ENCODE data around the gene RGN.
"Not testable (repeated sequence)": the region's sequence is repeated elsewhere in the genome, so short reads cannot be mapped to it uniquely, and the experiment has no call there.

The RGN gene

DNA sequence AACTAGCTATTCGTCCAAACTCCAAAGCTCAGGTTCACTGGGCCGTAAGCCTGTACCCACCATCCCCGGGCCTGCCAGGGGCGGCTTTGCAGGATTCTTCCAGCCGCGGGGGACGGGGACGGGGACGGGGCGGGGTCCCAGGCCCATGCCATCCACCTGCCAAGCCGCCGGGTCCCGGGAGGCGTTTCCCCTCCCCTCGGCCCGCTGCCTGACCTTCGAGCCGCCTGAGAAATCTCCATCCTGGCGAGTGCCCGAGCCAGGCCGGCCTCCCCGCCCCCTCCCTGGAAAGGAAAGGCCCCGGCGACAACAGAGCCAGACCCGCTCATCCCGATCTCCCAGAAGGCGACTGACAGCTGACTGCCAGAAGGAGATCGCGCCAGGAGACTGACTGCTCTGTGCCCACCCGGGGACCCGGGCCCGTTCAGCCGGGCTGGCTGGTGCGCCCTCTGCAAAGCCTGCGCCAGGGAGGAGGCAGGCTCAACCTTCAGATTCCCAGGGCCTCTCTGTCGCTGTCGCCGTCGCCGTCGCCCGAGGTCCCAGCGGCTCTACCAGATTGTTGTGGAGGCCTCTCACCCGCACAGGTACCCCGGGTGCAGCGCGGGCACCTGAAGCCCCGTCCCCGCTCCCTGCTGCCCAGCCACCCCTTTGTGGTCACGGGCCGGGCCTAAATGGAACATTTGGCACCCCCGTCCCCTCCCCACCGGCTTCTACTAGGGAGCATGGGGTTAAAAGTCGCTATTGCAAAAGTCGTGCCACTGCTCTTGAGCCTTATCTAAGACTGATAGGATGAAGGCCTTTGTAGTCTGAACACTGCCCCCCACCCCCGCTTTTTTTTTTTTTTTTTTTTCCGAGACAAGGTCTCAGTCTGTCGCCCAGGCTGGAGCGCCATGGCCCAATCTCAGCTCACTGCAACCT is at the start of gene RGN:
Gene RGN (plus strand): TSS at position 315 of the 915 bp plus-strand sequence. CDS start 2,702 bp downstream, outside the sequence.
- no peak for DNase-seq (ENCODE audit: low read depth)

DNA sequence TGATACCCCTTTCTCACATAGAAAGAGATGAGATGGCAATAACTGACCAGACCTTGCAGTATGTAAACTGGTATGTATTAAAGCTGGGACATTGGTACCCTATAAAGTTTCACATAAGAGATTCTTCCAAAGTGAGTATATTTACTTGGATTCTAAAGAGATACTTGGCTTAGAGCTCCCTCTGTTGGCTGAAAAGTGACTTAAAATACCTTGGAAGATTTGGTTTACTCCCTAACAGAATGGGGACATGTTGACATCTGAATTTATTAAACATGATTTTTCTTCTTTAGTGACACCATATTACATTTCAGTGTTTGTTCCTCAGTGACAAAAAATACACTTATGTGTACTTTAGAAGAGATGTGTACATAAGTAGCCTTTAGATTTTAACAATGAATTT is 47.9 kb upstream of the RGN start:
- DNase-seq (ENCODE audit: low read depth) = no peak

DNA sequence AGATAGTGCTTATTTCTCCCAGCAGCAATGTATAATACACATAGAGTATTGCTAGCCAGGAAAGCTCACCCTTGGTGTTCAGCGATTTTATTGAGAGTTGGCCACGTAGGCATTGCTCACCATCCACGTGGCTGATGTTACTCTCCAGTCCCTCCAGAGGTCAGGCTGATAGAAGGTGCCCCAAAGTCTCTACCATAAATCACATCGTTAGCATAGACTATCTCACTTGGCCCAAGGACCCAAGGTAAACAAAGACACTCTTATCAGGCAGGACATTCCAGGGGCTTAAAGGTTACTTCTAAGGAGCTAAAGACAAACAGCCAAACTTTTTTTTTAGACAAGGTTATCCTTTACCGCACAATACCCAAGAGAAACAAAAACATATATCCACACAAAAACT is 30.3 kb upstream of the RGN start:
- no peak for DNase-seq (ENCODE audit: low read depth)

DNA sequence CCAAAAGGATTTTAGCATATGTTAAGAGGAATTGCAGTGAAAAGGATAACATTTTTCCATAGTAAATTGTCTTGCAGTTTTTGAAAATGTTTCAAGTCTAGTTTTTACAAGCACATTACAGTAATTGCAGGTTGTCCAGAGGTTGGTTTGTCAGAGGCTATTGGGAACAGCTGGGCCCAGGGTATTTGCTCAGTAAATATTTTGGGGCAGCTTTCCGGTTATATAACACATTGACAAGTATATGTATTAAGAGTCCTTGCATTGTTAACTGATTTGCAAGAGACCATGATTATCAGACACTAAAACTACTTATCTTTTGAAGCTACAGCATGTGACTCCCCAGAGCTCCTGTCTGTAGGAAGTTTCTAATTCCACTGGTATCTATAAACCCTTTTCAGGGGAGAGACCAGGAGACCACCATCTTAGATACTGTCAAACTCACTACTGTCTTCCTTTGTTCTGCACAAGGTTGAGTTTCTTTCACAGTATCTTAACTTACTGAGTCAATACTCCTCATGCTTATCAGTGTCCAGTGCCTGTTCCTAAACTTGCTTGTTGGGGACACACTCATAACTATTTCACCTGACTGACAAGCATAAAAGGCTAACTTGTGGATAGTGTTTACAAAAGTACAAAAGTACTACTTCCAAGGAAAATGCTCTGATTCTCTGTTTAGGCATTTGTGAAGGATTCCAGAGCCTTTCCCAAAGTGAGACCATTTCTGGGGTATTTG is 18.9 kb upstream of the RGN start:
- no peak for DNase-seq (ENCODE audit: low read depth)

DNA sequence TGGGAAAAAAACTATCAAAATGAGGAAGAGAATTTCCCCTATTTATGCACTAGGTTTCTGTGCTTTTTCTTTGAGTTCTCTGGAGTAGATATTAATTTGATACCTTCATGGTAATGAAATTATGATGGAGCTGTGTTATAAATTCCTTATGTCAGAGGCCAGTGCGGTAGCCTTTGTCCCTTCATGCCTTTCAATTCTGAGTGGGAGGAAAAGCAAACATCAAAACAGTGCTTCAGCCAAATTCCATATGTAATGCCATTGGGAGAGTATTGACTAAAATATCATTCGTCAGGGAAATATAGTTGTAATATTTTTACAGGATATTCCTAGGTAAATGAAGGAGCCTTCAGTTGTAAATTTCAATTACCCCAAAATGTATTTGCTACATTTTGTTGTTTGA is 17.5 kb upstream of the RGN start:
- DNase-seq (ENCODE audit: low read depth) = no peak

DNA sequence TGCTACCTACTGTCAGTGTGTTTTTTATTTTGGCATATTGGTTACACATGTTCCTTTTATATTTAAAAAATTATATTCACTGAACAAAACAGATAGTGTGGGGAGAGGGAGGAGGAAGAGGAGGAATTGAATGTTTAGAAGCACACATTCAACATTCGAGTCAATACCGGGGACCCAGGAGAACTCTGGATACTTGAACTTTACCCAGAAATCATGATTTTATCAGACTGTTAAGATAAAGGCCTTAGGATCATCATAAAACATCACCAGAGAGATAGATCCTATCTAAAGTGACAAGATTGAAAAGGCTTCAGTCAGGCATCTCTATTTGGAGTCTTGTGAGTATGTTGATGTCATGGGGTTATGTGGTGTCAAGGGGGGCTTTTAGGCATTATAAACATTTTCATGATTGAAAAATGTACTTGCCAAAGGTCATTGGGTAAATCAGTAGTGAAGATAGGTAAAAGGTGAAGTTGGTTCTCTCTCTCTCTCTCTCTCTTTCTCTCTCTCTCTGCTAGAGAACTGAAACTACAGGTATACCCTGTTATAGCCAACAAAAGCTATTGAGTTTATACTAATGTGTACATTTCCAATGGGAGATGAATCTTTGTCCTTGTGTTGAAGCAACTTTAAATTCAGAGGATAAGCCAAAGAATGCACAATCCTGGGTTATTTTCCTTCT is 16.9 kb upstream of the RGN start:
- DNase-seq (ENCODE audit: low read depth) = no peak

DNA sequence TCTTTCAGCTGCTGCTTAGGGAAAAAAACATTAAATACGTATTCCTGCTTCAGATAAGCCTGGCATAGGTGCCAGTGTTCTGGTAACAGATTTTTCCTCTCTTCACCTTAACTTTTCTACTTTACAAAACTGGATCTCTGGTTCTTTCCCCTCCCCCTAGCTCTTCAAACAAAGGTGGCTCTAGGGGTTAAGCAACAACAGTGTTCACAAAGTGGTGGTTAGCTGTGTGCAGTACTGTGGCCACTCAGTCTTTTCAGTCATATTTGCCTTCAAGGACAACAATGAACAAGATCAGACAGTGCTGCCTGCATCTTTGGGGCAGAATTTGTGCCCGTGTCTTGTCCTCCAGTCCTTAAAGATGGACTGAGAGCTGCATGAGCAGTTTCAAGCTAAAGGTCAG is 15.1 kb upstream of the RGN start:
- DNase-seq (ENCODE audit: low read depth) = no peak

DNA sequence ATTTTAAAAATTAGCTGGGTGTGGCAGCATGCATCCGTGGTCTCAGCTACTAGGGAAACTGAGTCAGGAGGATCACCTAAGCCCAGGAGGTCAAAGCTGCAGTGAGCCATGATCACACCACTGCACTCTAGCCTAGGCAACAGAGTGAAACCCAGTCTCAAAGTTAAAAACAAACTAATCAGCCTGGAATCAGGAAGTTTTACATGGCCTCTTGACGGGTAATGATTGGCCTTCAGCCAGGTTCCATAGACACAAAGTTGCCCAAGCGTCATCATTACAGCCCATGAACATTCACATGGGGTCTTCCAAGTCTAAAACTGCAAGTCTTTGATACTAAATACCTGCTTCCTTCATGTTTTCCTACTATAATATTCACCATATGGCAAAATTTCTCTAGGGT is 10.0 kb upstream of the RGN start:
- no peak for DNase-seq (ENCODE audit: low read depth)

DNA sequence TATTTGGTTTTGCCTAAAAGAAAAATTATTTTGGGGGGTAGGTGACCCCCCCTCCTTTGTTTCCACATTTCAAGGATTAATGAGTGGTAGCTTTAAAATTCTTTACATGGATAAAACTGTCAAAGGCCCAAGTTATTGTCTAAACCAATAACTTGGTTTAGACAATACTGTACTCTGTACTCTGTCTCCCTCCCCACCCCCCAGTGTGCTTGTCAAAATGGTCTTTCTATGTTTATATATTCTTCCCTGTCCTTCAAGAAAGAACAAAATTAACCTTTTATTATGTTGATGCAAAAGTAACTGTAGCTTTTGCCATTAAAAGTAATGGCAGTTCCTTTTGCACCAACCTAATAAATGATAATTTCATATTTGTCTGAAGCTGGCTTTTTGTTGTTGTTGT is 9.5 kb upstream of the RGN start:
- no peak for DNase-seq (ENCODE audit: low read depth)

DNA sequence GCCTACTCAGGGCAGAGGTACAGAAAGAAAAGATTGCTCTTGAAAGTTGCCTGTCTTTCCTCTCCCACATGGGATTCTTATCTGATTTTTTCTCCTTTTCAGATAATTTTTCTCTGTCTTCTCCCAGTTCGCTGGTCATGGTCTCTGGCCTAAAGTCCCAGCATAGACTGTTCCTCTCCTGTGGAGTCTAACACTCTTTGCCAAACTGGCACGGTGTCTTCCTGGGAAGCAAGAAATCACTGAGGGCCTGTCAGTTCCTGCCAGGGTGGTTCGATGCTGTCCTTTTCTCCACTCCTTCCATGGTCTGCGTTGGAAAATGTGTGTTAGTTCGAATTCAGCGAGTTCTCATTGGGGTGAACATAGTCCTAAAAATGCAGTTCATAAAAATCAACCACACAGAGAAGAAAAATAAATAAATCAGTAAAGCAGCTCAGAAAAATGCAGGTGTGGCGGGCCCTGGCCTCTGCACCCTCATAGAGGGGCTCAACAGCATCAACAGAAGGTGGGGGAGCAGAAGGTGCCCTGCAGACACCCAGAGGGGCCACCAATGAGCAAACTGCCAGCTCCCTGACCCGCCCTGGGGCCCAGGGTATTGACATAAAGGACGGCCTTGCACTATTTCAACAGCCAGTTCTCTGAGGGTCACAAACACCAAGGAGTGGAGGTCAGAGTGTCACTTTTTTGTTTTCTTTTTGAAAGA is 2.1 kb downstream of the RGN start:
- DNase-seq (ENCODE audit: low read depth) = no peak

DNA sequence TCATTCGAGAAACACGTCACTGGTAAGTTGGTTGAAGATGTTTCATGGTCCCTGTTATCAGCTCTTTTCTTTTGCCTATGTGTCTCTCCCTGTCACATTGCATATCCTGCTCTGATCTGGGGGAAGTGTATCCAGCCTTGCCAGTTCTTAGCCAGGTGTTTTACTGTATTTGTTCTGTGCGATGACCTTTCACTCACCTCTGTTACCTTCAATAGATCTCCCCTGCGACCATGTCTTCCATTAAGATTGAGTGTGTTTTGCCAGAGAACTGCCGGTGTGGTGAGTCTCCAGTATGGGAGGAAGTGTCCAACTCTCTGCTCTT is 2.6 kb downstream of the RGN start:
- no peak for DNase-seq (ENCODE audit: low read depth)

DNA sequence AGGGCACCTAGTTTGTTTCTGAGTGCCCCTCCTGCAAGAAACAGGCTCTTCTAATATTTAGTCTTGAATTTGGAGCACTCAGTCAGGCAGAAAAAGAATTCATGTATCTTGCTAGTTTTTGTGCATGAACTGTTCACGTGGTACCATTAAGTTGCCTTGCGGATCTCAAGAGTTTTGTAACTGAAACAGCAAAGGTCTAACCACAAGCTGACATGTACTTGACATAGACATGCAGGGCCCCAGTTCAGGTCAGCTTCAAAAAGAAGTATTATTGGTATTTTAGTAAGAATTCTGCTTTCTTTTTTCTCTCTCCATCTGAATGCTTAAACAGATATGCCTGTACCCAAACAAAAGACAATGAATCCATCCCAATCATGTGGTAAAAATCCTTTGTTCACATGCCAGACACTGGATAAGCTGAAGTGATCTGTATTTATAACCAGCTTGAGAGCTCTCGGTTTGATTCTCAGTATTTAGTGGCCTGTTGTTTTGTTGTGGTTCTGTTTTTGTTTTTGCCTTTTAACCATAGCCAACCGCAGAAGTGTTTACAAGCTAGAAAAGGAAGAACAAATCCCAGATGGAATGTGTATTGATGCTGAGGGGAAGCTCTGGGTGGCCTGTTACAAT is 13.0 kb downstream of the RGN start:
- DNase-seq (ENCODE audit: low read depth) = no peak

DNA sequence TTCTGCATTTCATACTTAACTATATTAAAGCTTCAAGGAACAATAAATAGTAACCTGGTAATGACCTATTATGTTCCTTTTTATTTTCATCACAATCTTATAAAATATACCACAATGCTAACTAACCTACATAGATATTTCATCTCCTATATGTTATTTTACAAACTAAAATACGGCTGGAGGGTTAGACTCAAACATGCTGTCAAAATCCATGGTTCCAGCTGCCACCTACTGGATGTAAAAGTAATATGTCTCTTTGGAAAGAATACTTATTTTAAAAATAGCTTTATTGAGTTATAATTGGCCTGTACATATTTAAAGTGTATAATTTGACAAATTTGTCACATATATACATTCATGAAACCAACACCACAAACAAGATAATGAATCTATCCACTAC is 15.0 kb downstream of the RGN start:
- no peak for DNase-seq (ENCODE audit: low read depth)

DNA sequence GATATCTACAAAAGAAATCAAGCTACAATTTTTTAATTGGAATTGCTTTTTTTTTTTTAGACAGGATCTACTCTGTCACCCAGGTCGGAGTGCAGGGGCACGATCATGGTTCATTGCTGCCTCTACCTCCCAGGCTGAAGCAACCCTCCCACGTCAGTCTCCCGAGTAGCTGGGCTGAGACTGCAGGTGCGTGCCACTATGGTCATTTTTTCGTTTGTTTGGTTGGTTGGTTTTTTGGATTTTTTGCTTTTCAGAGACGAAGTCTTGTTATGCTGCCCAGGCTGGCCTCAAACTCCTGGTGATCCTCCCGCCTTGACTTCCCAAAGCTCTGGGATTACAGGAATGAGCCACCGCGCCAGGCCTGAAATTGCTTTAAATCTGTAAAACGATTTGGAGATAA is 15.6 kb downstream of the RGN start:
- DNase-seq (ENCODE audit: low read depth) = no peak

DNA sequence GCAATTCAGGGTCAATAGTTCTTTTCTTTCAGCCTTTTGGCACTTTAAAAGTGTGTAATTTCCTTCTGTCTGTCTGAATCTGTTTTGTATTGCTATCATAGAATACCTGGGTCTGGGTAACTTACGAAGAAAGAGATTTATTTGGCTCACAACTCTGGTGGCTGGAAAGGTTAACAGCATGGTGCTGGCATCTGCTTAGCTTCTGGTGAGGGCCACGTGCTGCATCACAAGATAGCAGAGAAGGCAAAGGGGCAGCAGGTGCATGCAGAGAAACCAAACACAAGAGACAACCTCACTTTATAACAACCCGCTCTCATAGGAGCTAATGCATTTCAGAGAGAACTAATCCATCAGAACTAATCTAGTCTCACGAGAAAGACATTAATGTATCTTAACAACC is 18.8 kb downstream of the RGN start:
- DNase-seq (ENCODE audit: low read depth) = no peak

DNA sequence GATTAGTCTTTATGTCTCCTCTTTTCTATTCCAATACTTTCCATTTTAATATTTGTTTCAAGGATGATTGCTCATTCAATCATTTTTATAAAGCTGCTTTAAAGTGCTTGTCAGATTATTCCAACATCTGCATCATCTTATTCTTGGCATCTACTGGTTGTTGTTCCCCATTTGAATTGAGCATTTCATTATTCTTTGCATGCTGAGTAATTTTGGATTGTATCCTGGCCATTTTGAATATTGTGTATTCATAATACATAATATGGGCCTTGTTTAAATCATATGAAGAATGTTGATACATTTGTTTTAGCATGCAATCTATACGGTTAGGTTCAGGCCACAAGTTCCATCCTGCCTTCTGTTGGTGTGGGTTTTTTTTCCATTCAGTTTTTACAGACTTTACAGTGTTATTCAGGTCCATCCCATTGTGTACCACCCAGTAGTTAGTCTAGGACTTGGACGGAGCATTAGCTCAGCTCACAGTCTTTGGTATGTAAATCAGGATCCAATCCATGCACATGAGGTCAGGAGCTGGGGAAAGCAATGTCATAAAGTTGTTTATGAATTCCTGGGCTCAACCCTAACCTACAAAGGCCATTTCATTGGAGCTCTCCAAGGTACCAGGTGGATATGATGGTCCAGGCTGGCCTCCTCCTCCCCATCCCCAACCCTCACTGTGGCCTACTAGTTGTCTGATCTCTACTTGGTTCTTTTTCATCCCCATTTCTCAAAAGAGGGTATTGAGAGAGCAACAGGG is 20.3 kb downstream of the RGN start:
- no peak for DNase-seq (ENCODE audit: low read depth)

DNA sequence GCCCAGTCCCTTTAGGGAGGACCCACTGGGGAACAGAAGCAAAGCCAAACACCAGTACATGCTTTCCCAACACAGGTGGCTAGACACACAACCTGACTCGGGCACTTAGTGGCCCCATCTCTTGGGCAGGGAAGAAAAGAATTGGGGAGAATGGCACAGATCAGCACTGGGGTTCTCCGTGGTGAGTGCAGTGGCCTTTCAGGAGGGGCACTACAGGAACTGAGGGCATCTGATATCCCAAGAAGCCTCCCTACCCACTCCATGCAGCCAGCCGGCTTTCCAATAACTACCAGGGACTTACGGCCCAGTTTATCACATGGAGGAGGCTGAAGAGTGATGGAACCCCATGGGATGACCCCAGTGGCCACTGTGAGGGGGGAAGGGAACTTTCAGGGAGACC is 23.0 kb downstream of the RGN start:
- DNase-seq (ENCODE audit: low read depth) = no peak

DNA sequence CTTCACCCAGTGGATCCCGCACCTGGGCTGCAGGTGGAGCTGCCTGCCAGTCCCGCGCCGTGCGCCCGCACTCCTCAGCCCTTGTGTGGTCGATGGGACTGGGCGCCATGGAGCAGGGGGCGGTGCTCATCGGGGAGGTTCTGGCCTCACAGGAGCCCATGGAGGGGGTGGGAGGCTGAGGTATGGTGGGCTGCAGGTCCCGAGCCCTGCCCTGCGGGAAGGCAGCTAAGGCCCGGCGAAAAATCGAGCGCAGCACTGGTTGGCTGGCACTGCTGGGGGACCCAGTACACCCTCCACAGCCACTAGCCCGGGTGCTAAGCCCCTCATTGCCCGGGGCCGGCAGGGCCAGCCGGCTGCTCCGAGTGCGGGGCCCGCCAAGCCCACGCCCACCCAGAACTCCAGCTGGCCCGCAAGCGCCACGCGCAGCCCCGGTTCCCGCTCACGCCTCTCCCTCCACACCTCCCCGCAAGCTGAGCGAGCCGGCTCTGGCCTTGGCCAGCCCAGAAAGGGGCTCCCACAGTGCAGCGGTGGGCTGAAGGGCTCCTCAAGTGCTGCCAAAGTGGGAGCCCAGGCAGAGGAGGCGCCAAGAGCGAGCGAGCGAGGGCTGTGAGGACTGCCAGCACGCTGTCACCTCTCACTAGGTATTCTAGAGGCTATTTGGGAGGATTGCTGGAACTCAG is 32.8 kb downstream of the RGN start:
- DNase-seq (ENCODE audit: low read depth) = not testable (repeated sequence)

DNA sequence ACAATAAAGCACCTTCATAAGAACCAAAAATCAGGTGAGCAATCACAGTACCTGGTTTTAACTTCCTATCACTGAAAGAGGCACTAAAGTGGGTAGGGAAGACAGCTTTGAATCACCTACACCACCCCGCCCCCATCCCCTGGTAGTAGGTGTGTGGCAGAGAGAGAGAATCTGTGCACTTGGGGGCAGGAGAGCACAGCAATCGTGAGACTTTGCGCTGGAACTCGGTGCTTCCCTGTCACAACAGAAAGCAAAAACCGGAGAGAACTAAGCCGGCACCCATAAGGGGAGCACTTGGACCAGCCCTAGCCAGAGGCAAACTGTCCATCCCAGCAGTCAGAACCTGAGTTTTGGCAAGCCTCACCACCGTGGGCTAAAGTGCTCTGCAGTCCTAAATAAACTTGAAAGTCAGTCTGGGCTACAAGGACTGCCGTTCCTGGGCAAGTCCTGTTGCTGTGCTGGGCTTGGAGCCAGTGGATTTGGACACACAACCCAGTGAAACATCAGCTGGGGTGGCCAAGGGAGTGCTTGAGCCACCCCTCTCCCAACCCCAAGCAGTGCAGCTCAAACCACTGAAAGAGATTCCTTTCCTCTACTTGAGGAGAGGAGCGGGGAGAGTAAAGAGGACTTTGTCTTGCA is 34.2 kb downstream of the RGN start:
- DNase-seq (ENCODE audit: low read depth) = no peak

DNA sequence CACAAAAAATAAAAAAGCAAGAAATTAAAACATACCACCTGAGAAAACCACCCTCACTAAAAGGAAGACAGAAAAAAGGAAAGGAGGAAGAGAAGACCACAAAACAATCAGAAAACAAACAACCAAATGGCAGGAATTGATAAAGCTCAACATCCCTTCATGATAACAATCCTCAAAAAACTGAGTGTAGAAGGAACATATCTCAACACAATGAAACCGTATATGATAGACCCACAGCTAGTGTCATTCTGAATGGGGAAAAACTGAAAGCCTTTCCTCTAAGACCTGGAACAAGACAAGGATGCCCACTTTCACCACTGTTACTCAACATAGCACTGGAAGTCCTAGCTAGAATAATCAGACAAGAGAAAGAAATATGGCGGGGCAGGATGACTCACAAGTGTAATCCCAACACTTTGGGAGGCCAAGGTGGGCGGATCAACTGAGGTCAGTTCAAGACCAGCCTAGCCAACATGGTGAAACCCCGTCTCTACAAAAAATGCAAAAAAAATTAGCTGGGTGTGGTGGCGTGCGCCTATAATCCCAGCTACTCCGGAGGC is 38.4 kb downstream of the RGN start:
- not testable (repeated sequence) for DNase-seq (ENCODE audit: low read depth)
